Tibial nerve (tissue), 4 donors: Measurements from ENCODE around the gene MFSD2A. TPM values are rescaled to one million over a fixed set of nuclear protein-coding genes. Genes with fewer than 3 reads are reported as not detected.

Source experiments
- DNase-seq, 2 donors: peaks; one replicate each; pipeline ENCODE4 v3.0.0-alpha.2; 2019; ENCODE audit warnings: low spot score in 2 of 2
- H3K27ac ChIP-seq, 4 donors: fragments of 200-600 bp; sonication (generic) in 3 of 4; one replicate each; pipeline ENCODE4 v1.5.1; 2017 to 2019; ENCODE audit warnings: mild to moderate bottlenecking in 1 of 4
- H3K27me3 ChIP-seq, 2 donors: fragments of 200-600 bp; sonication (generic) in 1 of 2; one replicate each; pipeline versions ENCODE4 v1.5.1 to v1.6.0; 2017 to 2019
- H3K36me3 ChIP-seq, 3 donors: fragments of 200-600 bp; sonication (generic); one replicate each; pipeline ENCODE4 v1.5.1; 2018 to 2019
- H3K4me1 ChIP-seq, 4 donors: fragments of 200-600 bp; sonication (generic) in 3 of 4; one replicate each; pipeline ENCODE4 v1.5.1; 2017 to 2019
- H3K4me3 ChIP-seq, 4 donors: fragments of 200-600 bp; sonication (generic) in 3 of 4; one replicate each; pipeline ENCODE4 v1.5.1; 2017 to 2019; ENCODE audit warnings: mild to moderate bottlenecking in 1 of 4, moderate library complexity in 1 of 4
- H3K9me3 ChIP-seq, 4 donors: fragments of 200-600 bp; sonication (generic) in 3 of 4; one replicate each; pipeline ENCODE4 v1.5.1; 2017 to 2019
- CTCF ChIP-seq, 5 experiments: fragments of 200-600 bp in 3 of 5; fragments of 450-650 bp in 2 of 5; sonication (generic) in 3 of 5; IDR thresholded peaks; one replicate each; pipeline ENCODE4 v1.5.1; 2016 to 2019; ENCODE audit warnings: antibody characterized with exemption in 5 of 5, mild to moderate bottlenecking in 3 of 5, moderate library complexity in 2 of 5
- EP300 ChIP-seq, 2 donors: sonication (generic); formaldehyde crosslinking; IDR thresholded peaks; one replicate each; pipeline ENCODE4 v1.6.1; 2017; ENCODE audit warnings: antibody characterized with exemption in 2 of 2, mild to moderate bottlenecking in 1 of 2
- POLR2A ChIP-seq, 2 donors: fragments of 450-650 bp; IDR thresholded peaks; one replicate each; pipeline ENCODE4 v1.6.1; 2017; ENCODE audit warnings: antibody characterized with exemption in 2 of 2, mild to moderate bottlenecking in 2 of 2, moderate library complexity in 2 of 2
- WGBS, 2 donors: methylation state at CpG; one replicate each; pipeline ENCODE4 v1.1.5; 2018; 5-methylcytosine and 5-hydroxymethylcytosine counted together
- total RNA-seq, 4 donors: library from RNA; depleted of rRNA; stranded (reverse); fragments of >200 nt; gene quantifications; one replicate each; pipeline ENCODE4 v1.1.0, GENCODE V29; 2016

The MFSD2A gene
- total RNA-seq, 4 donors from 2014 or later = 6.0 to 24.3 (median 18.1) TPM

DNA sequence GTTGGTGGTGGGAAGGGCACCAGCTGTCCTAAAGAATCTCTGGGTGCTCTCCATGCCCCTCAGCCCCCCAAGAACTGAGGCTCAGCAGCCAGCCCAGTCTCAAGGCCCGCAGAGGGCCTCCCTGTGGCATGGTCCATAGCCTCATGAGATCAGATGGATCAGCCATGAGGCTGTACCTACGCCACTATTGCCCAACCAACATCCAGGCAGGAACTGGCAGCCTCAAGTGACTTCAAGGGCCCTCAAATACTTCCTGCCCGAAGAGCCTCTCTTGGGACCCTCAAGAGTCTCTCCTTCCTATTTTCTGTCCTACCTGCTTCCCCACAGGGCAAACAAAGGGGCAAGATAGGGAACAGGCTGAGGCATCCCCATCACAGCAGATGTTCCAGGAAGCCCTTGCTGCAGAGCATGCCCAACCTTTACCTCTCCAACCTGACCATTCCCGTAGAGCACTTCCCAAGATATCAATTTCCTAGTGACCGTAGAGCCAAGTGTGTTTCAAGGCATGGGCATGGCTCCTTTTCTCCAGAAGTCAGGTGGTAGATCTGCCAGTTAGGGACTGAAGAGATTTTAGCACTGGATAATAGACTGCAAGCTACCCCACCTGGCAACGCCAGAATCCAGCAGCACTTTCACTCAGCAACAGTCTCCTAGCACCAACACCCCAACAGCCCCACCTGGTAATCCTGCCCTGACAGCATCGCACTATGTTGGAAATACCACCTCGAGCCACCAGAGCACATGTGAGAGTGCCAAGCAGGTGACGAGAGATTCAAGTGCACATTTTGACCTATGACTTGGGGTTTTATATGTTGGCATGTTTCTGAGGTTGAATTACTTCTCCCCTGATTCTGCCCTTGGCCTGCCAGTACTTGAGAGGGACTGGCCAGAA is 13.7 kb upstream of the MFSD2A start:
- WGBS, 2 donors = 84 to 88% methylated on average over 8 to 9 of the region's 9 CpGs

GRCh38 chr1:39943471-39944290 is 11.3 kb upstream of the MFSD2A start:
- H3K4me1 ChIP-seq = peaks cover 0 to 5% (median 0%) of the 10 kb centered on the region in 4 donors
- H3K4me3 ChIP-seq = no peak overlapping the region
- H3K27ac ChIP-seq = no peak overlapping the region
- no peaks in the 10 kb centered on the region for H3K27me3 ChIP-seq
- no peak for TF ChIP-seq POLR2A (IDR thresholded peaks at IDR 0.05)
- TF ChIP-seq CTCF (IDR thresholded peaks at IDR 0.05) = no peak
- no peak for TF ChIP-seq EP300 (IDR thresholded peaks at IDR 0.05)
- no peaks in the 10 kb centered on the region for H3K36me3 ChIP-seq
- H3K9me3 ChIP-seq = no peaks in the 10 kb centered on the region
- WGBS, 2 donors = 84 to 91% methylated on average over 14 of the region's 14 CpGs
- DNase-seq = no peak

More for the DNA sequence above, 13.7 kb upstream of the MFSD2A start:
- no peak overlapping the region for H3K27ac ChIP-seq
- no peak overlapping the region for H3K4me3 ChIP-seq
- peaks cover 0 to 5% (median 0%) of the 10 kb centered on the region in 4 donors for H3K4me1 ChIP-seq
- DNase-seq = no peak
- no peak for TF ChIP-seq POLR2A (IDR thresholded peaks at IDR 0.05)
- TF ChIP-seq EP300 (IDR thresholded peaks at IDR 0.05) = no peak
- no peak for TF ChIP-seq CTCF (IDR thresholded peaks at IDR 0.05)
- H3K9me3 ChIP-seq = no peaks in the 10 kb centered on the region
- no peaks in the 10 kb centered on the region for H3K36me3 ChIP-seq
- H3K27me3 ChIP-seq = no peaks in the 10 kb centered on the region

- no peak for TF ChIP-seq EP300 (IDR thresholded peaks at IDR 0.05)
- no peak for TF ChIP-seq POLR2A (IDR thresholded peaks at IDR 0.05)
- TF ChIP-seq CTCF (IDR thresholded peaks at IDR 0.05) = no peak
- no peaks in the 10 kb centered on the region for H3K36me3 ChIP-seq
- no peak for DNase-seq
- WGBS, 2 donors = 61 to 65% methylated on average over 8 of the region's 8 CpGs
- H3K27ac ChIP-seq = no peak overlapping the region
- H3K9me3 ChIP-seq = no peaks in the 10 kb centered on the region
- no peaks in the 10 kb centered on the region for H3K27me3 ChIP-seq
- no peak overlapping the region for H3K4me3 ChIP-seq
- peaks cover 0 to 5% (median 0%) of the 10 kb centered on the region in 4 donors for H3K4me1 ChIP-seq
Measured at GRCh38 chr1:39944410-39945112, 10.4 kb upstream of the MFSD2A start.

DNA sequence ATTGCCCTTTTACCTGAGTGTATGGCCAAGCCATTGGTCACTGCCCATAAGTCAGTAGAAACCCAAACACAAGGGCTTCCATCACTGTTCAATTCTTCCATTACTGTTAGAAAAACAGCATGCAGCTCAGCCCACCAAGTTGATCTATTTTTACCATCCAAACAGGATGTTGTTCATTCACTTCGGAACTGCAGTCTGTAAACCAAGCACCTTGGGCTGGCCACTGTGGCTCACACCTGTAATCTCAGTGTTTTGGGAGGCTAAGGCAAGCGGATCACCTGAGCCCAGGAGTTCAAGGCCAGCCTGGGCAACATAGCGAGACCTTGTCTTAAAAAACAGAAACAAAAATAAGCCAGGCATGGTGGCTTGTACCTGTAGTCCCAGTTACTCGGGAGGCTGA is 8.7 kb upstream of the MFSD2A start:
- H3K9me3 ChIP-seq = no peaks in the 10 kb centered on the region
- TF ChIP-seq CTCF (IDR thresholded peaks at IDR 0.05) = no peak
- no peak for TF ChIP-seq POLR2A (IDR thresholded peaks at IDR 0.05)
- TF ChIP-seq EP300 (IDR thresholded peaks at IDR 0.05) = no peak
- no peaks in the 10 kb centered on the region for H3K27me3 ChIP-seq
- WGBS, 2 donors = 78 to 90% methylated on average over 4 of the region's 4 CpGs
- no peak overlapping the region for H3K4me3 ChIP-seq
- no peak for DNase-seq
- no peaks in the 10 kb centered on the region for H3K4me1 ChIP-seq
- no peak overlapping the region for H3K27ac ChIP-seq
- no peaks in the 10 kb centered on the region for H3K36me3 ChIP-seq
